Fibroblast of lung (primary cell): ENCODE measurements around the gene PEDS1.

ENCODE experiments used
- EZH2 ChIP-seq: IDR thresholded peaks from 2 replicates; pipeline ENCODE4 v1.5.1; 2012; ENCODE audit warnings: low read length, control low read depth, mild to moderate bottlenecking; ENCODE audit errors: missing control alignments
- TF ChIP-seq, protein P1 (sequence below), 2 donors: IDR thresholded peaks in 1 of 2; conservative IDR thresholded peaks in 1 of 2; 1 replicate in 1 of 2; 2 replicates in 1 of 2; pipeline ENCODE4 v1.5.1; 2011 to 2012; ENCODE audit warnings: low read length in 2 of 2, control low read depth in 1 of 2, inconsistent platforms in 1 of 2, low read depth in 1 of 2, mild to moderate bottlenecking in 1 of 2

DNA sequence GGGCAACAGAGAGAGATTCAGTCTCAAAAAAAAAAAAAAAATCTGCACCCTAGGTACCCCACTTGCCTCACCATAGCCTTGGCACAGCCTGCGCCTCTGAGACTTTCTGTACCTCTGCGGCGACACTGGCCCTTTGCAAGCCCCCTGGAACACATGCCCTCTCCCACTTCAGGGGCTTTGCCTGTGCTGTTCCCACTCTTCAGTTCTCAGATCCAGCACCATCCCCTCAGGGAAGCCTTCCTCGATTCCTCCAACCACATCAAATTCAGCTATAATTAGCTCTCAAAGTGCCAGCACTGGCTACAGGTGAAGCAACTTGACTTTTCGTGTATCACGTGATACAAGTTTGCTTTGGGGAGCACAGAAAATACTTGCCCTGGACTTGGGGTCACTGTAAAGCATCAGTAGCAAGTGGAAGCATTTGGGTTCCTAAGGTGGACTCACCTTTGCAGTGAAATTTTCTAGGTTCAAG lies 38.4 kb downstream of the PEDS1 start:
- TF ChIP-seq, protein P1, sequence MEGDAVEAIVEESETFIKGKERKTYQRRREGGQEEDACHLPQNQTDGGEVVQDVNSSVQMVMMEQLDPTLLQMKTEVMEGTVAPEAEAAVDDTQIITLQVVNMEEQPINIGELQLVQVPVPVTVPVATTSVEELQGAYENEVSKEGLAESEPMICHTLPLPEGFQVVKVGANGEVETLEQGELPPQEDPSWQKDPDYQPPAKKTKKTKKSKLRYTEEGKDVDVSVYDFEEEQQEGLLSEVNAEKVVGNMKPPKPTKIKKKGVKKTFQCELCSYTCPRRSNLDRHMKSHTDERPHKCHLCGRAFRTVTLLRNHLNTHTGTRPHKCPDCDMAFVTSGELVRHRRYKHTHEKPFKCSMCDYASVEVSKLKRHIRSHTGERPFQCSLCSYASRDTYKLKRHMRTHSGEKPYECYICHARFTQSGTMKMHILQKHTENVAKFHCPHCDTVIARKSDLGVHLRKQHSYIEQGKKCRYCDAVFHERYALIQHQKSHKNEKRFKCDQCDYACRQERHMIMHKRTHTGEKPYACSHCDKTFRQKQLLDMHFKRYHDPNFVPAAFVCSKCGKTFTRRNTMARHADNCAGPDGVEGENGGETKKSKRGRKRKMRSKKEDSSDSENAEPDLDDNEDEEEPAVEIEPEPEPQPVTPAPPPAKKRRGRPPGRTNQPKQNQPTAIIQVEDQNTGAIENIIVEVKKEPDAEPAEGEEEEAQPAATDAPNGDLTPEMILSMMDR (conservative IDR thresholded peaks at IDR 0.05 in 1 of 2, IDR thresholded peaks at IDR 0.05 in 1 of 2; ENCODE audit: low read depth in 1 of 2, low read length in 2 of 2), result no peak
- TF ChIP-seq EZH2, result no peak
